ENCODE data around the gene PAAF1. TPM values are rescaled to one million over a fixed set of nuclear protein-coding genes. Genes with fewer than 3 reads are reported as not detected.

The PAAF1 gene
- total and polyA plus RNA-seq, 10 donors, result 8.1 to 18.1 (median 13.7) TPM

- no peak overlapping the region for H3K4me3 ChIP-seq
- H3K4me1 ChIP-seq, result peaks cover 0 to 9% (median 2%) of the 10 kb centered on the region in 6 donors
- 52 to 78% (median 73%) methylated on average over 1 of the region's 1 CpG for WGBS, 5 donors
- TF ChIP-seq CTCF (IDR thresholded peaks at IDR 0.05 in 8 of 11, conservative IDR thresholded peaks at IDR 0.05 in 3 of 11) (no peak), POLR2AphosphoS5 (IDR thresholded peaks at IDR 0.05) (peak in 1 of 3 donors; percentile 19)
- peaks cover 0 to 69% (median 45%) of the 10 kb centered on the region in 6 donors for H3K36me3 ChIP-seq
- DNase-seq, result no peak
- H3K27me3 ChIP-seq (replicated peaks in 1 of 7), result no peaks in the 10 kb centered on the region
- no peak overlapping the region for H3K27ac ChIP-seq
- H3K9me3 ChIP-seq, result no peaks in the 10 kb centered on the region
- intact Hi-C loops (cut with DNase I; ENCODE audit: low total_unique reads), result no loop called here
These were observed 7.4 kb upstream of the PAAF1 start for GRCh38 chr11:73869332-73869949.

DNA sequence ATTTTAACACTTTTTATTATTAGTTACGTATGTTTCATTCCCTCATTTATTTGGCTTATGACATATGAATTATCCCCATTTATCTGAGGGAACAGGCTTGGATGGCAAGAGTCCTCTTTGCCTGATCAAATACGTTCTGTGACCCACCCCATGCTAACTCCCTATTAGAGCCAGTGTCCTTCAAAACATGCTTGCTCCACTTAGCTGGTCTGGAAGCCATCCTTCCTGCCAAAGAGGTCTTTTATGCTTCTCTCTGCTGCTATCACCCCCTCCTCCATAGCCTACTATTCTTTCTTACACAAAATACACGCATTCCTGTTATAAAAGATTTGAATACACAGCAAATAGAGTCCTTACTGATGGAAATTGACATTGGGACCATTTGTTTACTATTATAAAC is 6.5 kb upstream of the PAAF1 start:
- DNase-seq, result no peak
- 79 to 94% (median 90%) methylated on average over 3 of the region's 3 CpGs for WGBS, 5 donors
- Histone ChIP-seq H3K9me3 (no peaks in the 10 kb centered on the region), H3K27ac (no peak overlapping the region), H3K4me1 (peaks cover 0 to 17% (median 10%) of the 10 kb centered on the region in 6 donors), H3K4me3 (no peak overlapping the region), H3K36me3 (peaks cover 0 to 69% (median 39%) of the 10 kb centered on the region in 6 donors), H3K27me3 (replicated peaks in 1 of 7) (no peaks in the 10 kb centered on the region)
- intact Hi-C loops (cut with DNase I; ENCODE audit: low total_unique reads), result no loop called here
- peak in 1 of 3 donors; percentile 6 for TF ChIP-seq POLR2AphosphoS5 (IDR thresholded peaks at IDR 0.05)
- TF ChIP-seq CTCF (IDR thresholded peaks at IDR 0.05 in 8 of 11, conservative IDR thresholded peaks at IDR 0.05 in 3 of 11), result no peak
- TF ChIP-seq POLR2A (IDR thresholded peaks at IDR 0.05), result no peak

DNA sequence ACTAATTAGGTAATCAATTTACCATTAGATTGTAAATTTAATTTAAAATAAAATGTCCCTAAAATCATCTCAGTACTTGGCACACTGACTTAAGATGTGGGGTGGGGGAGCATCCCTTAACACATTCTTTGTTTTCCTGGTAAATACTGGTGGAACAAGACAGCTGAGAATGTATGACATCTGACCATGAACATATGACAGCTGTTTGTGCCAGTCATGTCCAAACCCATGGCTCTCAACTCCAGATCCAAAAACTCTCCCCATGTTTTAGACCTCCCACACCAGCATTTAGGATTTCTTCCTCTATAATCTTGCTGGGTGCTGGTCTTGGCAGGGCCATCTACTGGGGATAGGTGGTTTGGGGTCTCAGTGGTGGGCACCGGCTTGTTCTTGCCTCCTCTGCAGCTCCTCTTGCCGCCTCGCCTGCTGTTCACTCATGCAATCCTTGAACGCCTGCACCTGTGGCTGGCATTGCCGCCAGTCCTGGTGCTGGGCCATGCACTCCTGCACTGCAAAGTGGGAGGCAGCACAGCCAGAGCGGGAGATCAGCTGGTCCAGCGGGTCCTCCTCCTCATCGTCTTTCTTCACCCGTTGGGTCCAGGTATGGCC is 3.9 kb upstream of the PAAF1 start:
- Histone ChIP-seq H3K9me3 (no peaks in the 10 kb centered on the region), H3K36me3 (peaks cover 0 to 65% (median 39%) of the 10 kb centered on the region in 6 donors), H3K27me3 (replicated peaks in 1 of 7) (no peaks in the 10 kb centered on the region), H3K4me3 (no peak overlapping the region), H3K27ac (no peak overlapping the region), H3K4me1 (peaks cover 13 to 38% (median 30%) of the 10 kb centered on the region in 6 donors)
- DNase-seq, result no peak
- no peak for TF ChIP-seq POLR2A (IDR thresholded peaks at IDR 0.05)
- intact Hi-C loops (cut with DNase I; ENCODE audit: low total_unique reads), result no loop called here
- WGBS, 5 donors, result 95 to 100% (median 98%) methylated on average over 9 of the region's 9 CpGs

DNA sequence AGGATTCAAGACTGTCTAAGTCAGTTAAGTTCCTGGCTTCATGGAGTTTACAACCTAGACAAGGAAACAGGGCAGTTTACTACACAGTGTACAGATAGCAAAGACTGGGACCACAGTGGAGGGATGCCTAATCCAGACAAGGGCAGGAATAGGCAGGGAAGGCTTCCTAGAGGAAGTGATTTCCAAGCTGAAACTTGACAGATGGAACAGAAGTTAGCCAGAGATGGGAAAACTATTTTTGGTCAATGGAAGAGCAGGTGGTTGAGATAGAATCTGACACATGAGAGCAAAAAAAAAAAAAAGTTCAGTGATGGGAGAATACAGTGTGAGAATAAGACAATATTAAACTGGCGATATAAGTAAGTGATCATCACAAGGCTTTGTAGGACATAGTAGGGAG is 1.4 kb upstream of the PAAF1 start:
- TF ChIP-seq POLR2AphosphoS5 (IDR thresholded peaks at IDR 0.05) (no peak), CTCF (IDR thresholded peaks at IDR 0.05 in 8 of 11, conservative IDR thresholded peaks at IDR 0.05 in 3 of 11) (no peak), POLR2A (IDR thresholded peaks at IDR 0.05) (no peak)
- Histone ChIP-seq H3K4me1 (peaks cover 13 to 49% (median 34%) of the 10 kb centered on the region in 6 donors), H3K27ac (peak overlapping the region in 1 of 8 donors; percentile 89), H3K36me3 (peaks cover 0 to 56% (median 34%) of the 10 kb centered on the region in 6 donors), H3K4me3 (peak overlapping the region in 6 of 8 donors; percentile 73 to 100 (median 82)), H3K9me3 (no peaks in the 10 kb centered on the region), H3K27me3 (replicated peaks in 1 of 7) (no peaks in the 10 kb centered on the region)
- DNase-seq, result no peak
- WGBS, 5 donors, result 85 to 98% (median 94%) methylated on average over 1 of the region's 1 CpG
- intact Hi-C loops (cut with DNase I; ENCODE audit: low total_unique reads), result no loop called here
